Loucy (cell line): Measurements from ENCODE around the gene HCN2.

Experiments
- EZH2phosphoT487 ChIP-seq: fragments of 200-600 bp; IDR thresholded peaks from 2 replicates; pipeline ENCODE4 v1.6.1; 2018; ENCODE audit warnings: antibody characterized with exemption, mild to moderate bottlenecking, moderate library complexity, borderline replicate concordance
- TF ChIP-seq, protein P1 (sequence below): fragments of 200-600 bp; sonication (generic); conservative IDR thresholded peaks from 2 replicates; pipeline ENCODE4 v1.5.1; 2014; ENCODE audit warnings: mild to moderate bottlenecking, antibody characterized with exemption, low read length

DNA sequence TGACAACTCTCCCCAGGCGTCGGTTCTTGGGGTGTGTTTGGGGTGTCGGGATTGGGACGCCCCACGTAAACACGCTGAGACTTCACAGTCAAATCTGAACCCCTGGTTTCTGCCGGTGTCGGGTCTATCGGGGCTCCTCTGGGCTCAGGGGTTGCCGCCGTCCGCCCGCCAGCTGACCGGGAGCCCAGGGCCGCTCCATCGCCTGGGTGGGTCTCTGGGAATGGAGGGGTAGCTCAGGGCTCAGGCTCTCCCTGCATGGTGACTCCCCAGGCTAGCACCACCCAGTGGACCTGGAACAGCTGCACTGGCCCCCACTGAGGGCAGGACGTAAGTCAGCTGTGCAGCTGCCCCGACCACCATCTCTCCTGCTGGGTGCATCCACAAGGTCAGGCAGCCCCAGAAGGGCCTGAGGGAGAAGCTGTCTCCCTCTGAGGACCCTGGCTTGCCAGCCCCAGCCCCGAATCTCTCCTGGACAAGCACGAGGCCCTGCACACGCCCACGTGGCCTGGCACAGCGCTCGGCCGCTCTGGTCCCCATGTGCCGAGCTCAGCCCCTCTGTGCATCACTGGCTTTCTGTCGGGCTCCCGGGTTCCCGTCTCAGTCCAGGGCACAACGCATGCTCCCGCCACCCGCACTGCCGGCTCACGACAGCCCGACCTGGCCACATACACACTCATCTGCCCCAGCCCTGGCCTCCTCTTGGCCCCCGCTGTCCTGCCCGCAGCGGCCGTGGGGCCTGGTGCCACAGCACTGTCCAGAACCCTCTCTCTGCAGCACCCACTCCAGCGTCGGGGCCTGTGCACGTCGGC is 67.3 kb downstream of the HCN2 start:
- TF ChIP-seq, protein P1, sequence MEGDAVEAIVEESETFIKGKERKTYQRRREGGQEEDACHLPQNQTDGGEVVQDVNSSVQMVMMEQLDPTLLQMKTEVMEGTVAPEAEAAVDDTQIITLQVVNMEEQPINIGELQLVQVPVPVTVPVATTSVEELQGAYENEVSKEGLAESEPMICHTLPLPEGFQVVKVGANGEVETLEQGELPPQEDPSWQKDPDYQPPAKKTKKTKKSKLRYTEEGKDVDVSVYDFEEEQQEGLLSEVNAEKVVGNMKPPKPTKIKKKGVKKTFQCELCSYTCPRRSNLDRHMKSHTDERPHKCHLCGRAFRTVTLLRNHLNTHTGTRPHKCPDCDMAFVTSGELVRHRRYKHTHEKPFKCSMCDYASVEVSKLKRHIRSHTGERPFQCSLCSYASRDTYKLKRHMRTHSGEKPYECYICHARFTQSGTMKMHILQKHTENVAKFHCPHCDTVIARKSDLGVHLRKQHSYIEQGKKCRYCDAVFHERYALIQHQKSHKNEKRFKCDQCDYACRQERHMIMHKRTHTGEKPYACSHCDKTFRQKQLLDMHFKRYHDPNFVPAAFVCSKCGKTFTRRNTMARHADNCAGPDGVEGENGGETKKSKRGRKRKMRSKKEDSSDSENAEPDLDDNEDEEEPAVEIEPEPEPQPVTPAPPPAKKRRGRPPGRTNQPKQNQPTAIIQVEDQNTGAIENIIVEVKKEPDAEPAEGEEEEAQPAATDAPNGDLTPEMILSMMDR, result no peak
- TF ChIP-seq EZH2phosphoT487, result no peak
